IMR-90 (cell line): ENCODE results near the gene BCAS3. TPM values are rescaled to one million over a fixed set of nuclear protein-coding genes. Genes with fewer than 3 reads are reported as not detected.

Experiments used
- ATAC-seq: fragments of 200-7000 bp; cut with Tn5 transposase; 2 replicates; pipeline ENCODE4 v1.9.1; 2020; ENCODE audit warnings: low read depth, mild to moderate bottlenecking, moderate library complexity
- BruUV-seq: library from RNA; stranded (reverse); fragments of 400-500 nt; replicated peaks from 2 replicates; lab custom pipeline; 2021; lab: Mats Ljungman, UMichigan
- CTCF ChIA-PET: fragments of 300-600 bp; formaldehyde crosslinking; extraction: SDS; loops from one replicate; lab custom pipeline; 2021; ENCODE audit warnings: antibody characterized with exemption; lab: Yijun Ruan, JAX
- POLR2A ChIA-PET: fragments of 300-600 bp; sonication (Branson Sonifier 250); formaldehyde crosslinking; loops from one replicate; lab custom pipeline; 2022; ENCODE audit warnings: antibody characterized with exemption; ENCODE audit not compliant: unreplicated experiment; lab: Charles Lee
- DNase-seq: peaks from one replicate; pipeline ENCODE4 v3.0.0; 2013
- H2AFZ ChIP-seq: replicated peaks from 2 replicates; pipeline ENCODE3; 2013; ENCODE audit warnings: low read length, mild to moderate bottlenecking; ENCODE audit not compliant: poor library complexity
- H2AK5ac ChIP-seq: 2 replicates; pipeline ENCODE4 v1.6.1; 2013; ENCODE audit warnings: low read depth, low read length, inconsistent platforms
- H2AK9ac ChIP-seq: replicated peaks from 2 replicates; pipeline ENCODE3; 2013; ENCODE audit warnings: mild to moderate bottlenecking, low read depth, low read length, moderate library complexity; ENCODE audit not compliant: poor library complexity
- H2BK120ac ChIP-seq: 2 replicates; pipeline ENCODE4 v1.6.1; 2013; ENCODE audit warnings: low read depth, low read length, inconsistent platforms
- H2BK15ac ChIP-seq: 3 replicates; pipeline ENCODE4 v1.6.1; 2013; ENCODE audit warnings: low read depth, low read length, inconsistent platforms
- H2BK20ac ChIP-seq: 2 replicates; pipeline ENCODE4 v1.6.1; 2013; ENCODE audit warnings: low read depth, mild to moderate bottlenecking, inconsistent platforms, low read length, moderate library complexity
- H2BK5ac ChIP-seq: 2 replicates; pipeline ENCODE4 v1.6.1; 2013; ENCODE audit warnings: mild to moderate bottlenecking, low read depth, low read length, inconsistent platforms; ENCODE audit not compliant: poor library complexity, severe bottlenecking
- H3K14ac ChIP-seq: replicated peaks from 2 replicates; pipeline ENCODE4 v1.6.1; 2013; ENCODE audit warnings: low read depth, low read length, inconsistent platforms
- H3K18ac ChIP-seq: 2 replicates; pipeline ENCODE4 v1.6.1; 2013; ENCODE audit warnings: low read depth, low read length, control low read depth
- H3K23ac ChIP-seq: 2 replicates; pipeline ENCODE4 v1.6.1; 2013; ENCODE audit warnings: low read depth, low read length, inconsistent platforms
- H3K27ac ChIP-seq: 2 replicates; pipeline ENCODE4 v1.5.1; 2013; ENCODE audit warnings: mild to moderate bottlenecking, control low read depth, low read length; ENCODE audit not compliant: insufficient read depth
- H3K27me3 ChIP-seq: 2 replicates; pipeline ENCODE4 v1.6.1; 2013; ENCODE audit warnings: low read length; ENCODE audit not compliant: control insufficient read depth, insufficient read depth
- H3K36me3 ChIP-seq: 2 replicates; pipeline ENCODE4 v1.6.1; 2013; ENCODE audit warnings: low read length, mixed read lengths; ENCODE audit not compliant: control insufficient read depth, insufficient read depth
- H3K4ac ChIP-seq: 2 replicates; pipeline ENCODE4 v1.6.1; 2013; ENCODE audit warnings: low read depth, low read length, inconsistent platforms
- H3K4me1 ChIP-seq: 2 replicates; pipeline ENCODE4 v1.6.1; 2013; ENCODE audit warnings: low read length, mixed read lengths; ENCODE audit not compliant: control insufficient read depth, insufficient read depth
- H3K4me2 ChIP-seq: 2 replicates; pipeline ENCODE4 v1.6.1; 2013; ENCODE audit warnings: low read depth, mild to moderate bottlenecking, control low read depth, low read length, moderate library complexity
- H3K4me3 ChIP-seq: 2 replicates; pipeline ENCODE4 v1.5.1; 2013; ENCODE audit warnings: low read depth, mild to moderate bottlenecking, control low read depth, low read length, moderate library complexity; ENCODE audit not compliant: insufficient read depth
- H3K56ac ChIP-seq: 2 replicates; pipeline ENCODE4 v1.6.1; 2013; ENCODE audit warnings: low read length, inconsistent platforms; ENCODE audit not compliant: insufficient read depth; ENCODE audit errors: extremely low read depth
- H3K79me1 ChIP-seq, 2 experiments: 2 replicates each; pipeline ENCODE4 v1.6.1; 2013; ENCODE audit warnings: low read length in 2 of 2, inconsistent platforms in 1 of 2, low read depth in 1 of 2
- H3K9ac ChIP-seq: 2 replicates; pipeline ENCODE4 v1.6.1; 2013; ENCODE audit warnings: low read depth, low read length, control low read depth
- H3K9me1 ChIP-seq: 2 replicates; pipeline ENCODE4 v1.6.1; 2013; ENCODE audit warnings: low read length, inconsistent platforms; ENCODE audit not compliant: insufficient read depth
- H3K9me3 ChIP-seq: 2 replicates; pipeline ENCODE4 v1.6.1; 2013; ENCODE audit warnings: low read length; ENCODE audit not compliant: control insufficient read depth, insufficient read depth
- H4K20me1 ChIP-seq: 2 replicates; pipeline ENCODE4 v1.6.1; 2013; ENCODE audit warnings: low read length, inconsistent platforms; ENCODE audit not compliant: insufficient read depth
- H4K5ac ChIP-seq: 2 replicates; pipeline ENCODE4 v1.6.1; 2013; ENCODE audit warnings: mild to moderate bottlenecking, low read depth, low read length, control low read depth
- H4K8ac ChIP-seq, 2 experiments: 2 replicates each; pipeline ENCODE4 v1.6.1; 2013; ENCODE audit warnings: low read depth in 2 of 2, low read length in 2 of 2, control low read depth in 1 of 2, inconsistent platforms in 1 of 2
- H4K91ac ChIP-seq: 2 replicates; pipeline ENCODE4 v1.6.1; 2013; ENCODE audit warnings: low read depth, low read length, inconsistent platforms; ENCODE audit not compliant: insufficient read depth
- CEBPB ChIP-seq: IDR thresholded peaks from 2 replicates; pipeline ENCODE4 v1.6.1; 2012; ENCODE audit warnings: low read depth, low read length, improper control_type of control experiment
- CHD1 ChIP-seq: IDR thresholded peaks from 2 replicates; pipeline ENCODE4 v1.6.1; 2012; ENCODE audit warnings: low read depth, low read length, improper control_type of control experiment
- FOS ChIP-seq: fragments of 150-350 bp; IDR thresholded peaks from 2 replicates; pipeline ENCODE4 v1.6.1; 2016; ENCODE audit warnings: low read depth, low read length
- MAZ ChIP-seq: IDR thresholded peaks from 2 replicates; pipeline ENCODE4 v1.6.1; 2012; ENCODE audit warnings: low read depth, mild to moderate bottlenecking, low read length, improper control_type of control experiment, moderate library complexity, borderline replicate concordance
- NFE2L2 ChIP-seq: fragments of 150-350 bp; IDR thresholded peaks from 2 replicates; pipeline ENCODE4 v1.6.1; 2016; ENCODE audit warnings: low read depth, mild to moderate bottlenecking, low read length
- RAD21 ChIP-seq: IDR thresholded peaks from 2 replicates; pipeline ENCODE4 v1.6.1; 2012; ENCODE audit warnings: low read length, improper control_type of control experiment
- RCOR1 ChIP-seq: IDR thresholded peaks from 2 replicates; pipeline ENCODE4 v1.6.1; 2012; ENCODE audit warnings: mild to moderate bottlenecking, low read length, improper control_type of control experiment; ENCODE audit not compliant: insufficient replicate concordance
- SMC3 ChIP-seq: fragments of 150-350 bp; IDR thresholded peaks from 2 replicates; pipeline ENCODE4 v1.6.1; 2016; ENCODE audit warnings: low read depth, mild to moderate bottlenecking, antibody characterized with exemption, low read length, moderate library complexity
- WGBS, 2 experiments: methylation state at CpG; one replicate each; pipeline versions ENCODE4 v1.1.5 to v1.1.7; 2013; ENCODE audit warnings: missing lambda C conversion rate in 2 of 2; ENCODE audit not compliant: insufficient read length in 1 of 2; ENCODE audit errors: extremely low coverage in 2 of 2; 5-methylcytosine and 5-hydroxymethylcytosine counted together
- dilution Hi-C: fragments of 300-500 bp; cut with HindIII; formaldehyde crosslinking; loops from one replicate; pipeline ENCODE4 v1.14.3; 2018; ENCODE audit warnings: low sequenced_read_pairs; ENCODE audit not compliant: unreplicated experiment
- in situ Hi-C: fragments of 300-500 bp; cut with MboI; formaldehyde crosslinking; loops from 3 replicates; pipeline ENCODE4 v1.14.3; 2019; ENCODE audit warnings: low sequenced_read_pairs, inconsistent platforms, mixed read lengths
- intact Hi-C: fragments of 100-400 bp; cut with micrococcal nuclease; formaldehyde crosslinking; loops from 2 replicates; pipeline ENCODE4 v1.10.0; 2022
- polyA plus RNA-seq, 3 experiments: library from polyadenylated mRNA; depleted of rRNA; stranded (reverse); fragments of >200 nt; gene quantifications; 2 replicates each; pipeline ENCODE4 v1.2.3, GENCODE V29; 2012; ENCODE audit warnings: low replicate concordance in 1 of 3
- total RNA-seq: library from RNA; depleted of rRNA; stranded (reverse); fragments of >200 nt; gene quantifications from 2 replicates; pipeline ENCODE4 v1.2.3, GENCODE V29; 2012
- TF ChIP-seq, protein P1 (sequence below): conservative IDR thresholded peaks from 2 replicates; pipeline ENCODE4 v1.5.1; 2012; ENCODE audit warnings: mild to moderate bottlenecking, low read depth, low read length, improper control_type of control experiment
- TF ChIP-seq, protein P2 (sequence below): fragments of 150-350 bp; IDR thresholded peaks from 2 replicates; pipeline ENCODE4 v1.6.1; 2016; ENCODE audit warnings: low read depth, mild to moderate bottlenecking, low read length, moderate library complexity, borderline replicate concordance
- TF ChIP-seq, protein P3 (sequence below): fragments of 150-350 bp; IDR thresholded peaks from 2 replicates; pipeline ENCODE4 v1.6.1; 2017; ENCODE audit warnings: mild to moderate bottlenecking, antibody characterized with exemption, low read length, low read depth

BCAS3 gene
- total and polyA plus RNA-seq, 2 of the 4 experiments (the other 2 are of a cell fraction), result 6.3 to 27.1 TPM

DNA sequence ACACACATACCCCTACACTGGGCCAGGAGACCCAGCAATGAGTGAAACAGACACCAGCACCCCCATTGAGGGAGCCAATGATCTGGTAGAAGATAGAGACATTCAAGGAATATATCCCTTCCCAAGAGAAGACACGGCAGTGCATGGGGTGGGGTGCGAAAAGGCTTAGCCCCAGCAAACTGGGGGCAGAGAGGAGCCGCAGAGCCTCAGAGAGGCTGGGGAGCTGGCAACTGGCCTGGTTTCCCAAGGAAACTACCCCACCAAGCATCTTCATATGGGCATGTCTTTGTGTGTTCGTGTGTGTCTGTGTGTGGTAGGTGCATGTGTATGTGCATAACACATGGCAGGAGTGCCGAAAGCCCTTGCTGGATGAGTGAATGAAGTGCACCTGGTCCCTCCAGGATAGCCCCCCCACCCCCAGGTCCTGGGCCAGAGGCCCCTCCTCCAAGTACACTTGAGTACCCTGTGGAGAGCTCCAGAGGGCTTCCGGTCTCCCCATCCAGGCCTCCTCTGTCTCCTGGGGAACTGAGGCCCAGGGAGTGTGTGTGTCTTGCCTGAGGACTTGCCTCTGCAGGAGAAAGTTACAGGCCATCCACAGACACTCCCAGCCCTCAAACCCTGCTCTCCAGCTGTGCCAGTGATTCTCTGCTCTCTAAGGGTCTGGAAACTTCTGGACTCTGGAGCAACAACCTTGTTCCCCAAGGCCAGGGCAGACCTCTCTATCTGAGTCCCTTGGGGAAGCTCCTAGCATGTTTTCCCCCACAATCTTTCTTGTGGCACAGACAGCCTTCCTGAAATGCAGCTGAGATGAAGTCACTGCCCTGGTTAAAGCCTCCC, 737.9 kb downstream of the BCAS3 start (continued):
- TF ChIP-seq MAZ, result no peak

DNA sequence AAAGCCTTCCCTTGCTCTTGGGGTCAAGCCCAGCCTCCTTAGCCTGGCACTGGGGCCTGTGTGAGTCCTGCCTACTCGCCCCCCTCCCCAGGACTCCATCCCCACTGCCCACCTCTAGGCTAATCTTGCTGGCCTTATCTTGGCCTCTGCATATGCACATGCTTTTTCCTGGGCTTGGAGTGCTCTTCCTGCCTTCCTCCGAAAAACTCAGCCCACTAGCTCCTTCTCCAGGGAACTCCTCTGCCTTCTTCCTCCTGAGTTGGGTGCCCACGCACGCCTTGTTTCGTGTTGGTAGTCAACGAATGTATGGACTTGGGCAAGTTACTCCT, 738.5 kb downstream of the BCAS3 start:
- BruUV-seq, result no TSS peak
- peak overlapping the region; percentile 58 for H4K91ac ChIP-seq
- H4K20me1 ChIP-seq, result no peaks in the 10 kb centered on the region
- peak overlapping the region; percentile 43 for H2AK9ac ChIP-seq
- peak overlapping the region; percentile 4; the same call in 1 of the 2 replicates for H3K18ac ChIP-seq
- H2BK15ac ChIP-seq, result no peak overlapping the region
- H3K4me3 ChIP-seq, result no peak overlapping the region
- peak overlapping the region; percentile 59 for H4K5ac ChIP-seq
- CTCF ChIA-PET, result interaction anchor here (0.6 kb wide), 1 partner anchor 11 kb away, joined by 3 read pairs; no protein-coding TSS in a partner anchor
- POLR2A ChIA-PET, result no interaction called here
- H3K9me3 ChIP-seq, result no peaks in the 10 kb centered on the region
- H3K9me1 ChIP-seq, result no peaks in the 10 kb centered on the region; the same call in 1 of the 2 replicates
- intact Hi-C loops (no loop called here), dilution Hi-C loops (no loop called here), in situ Hi-C loops (no loop called here)
- peaks cover 9 to 37% of the 10 kb centered on the region in 2 experiments; a peak in 3 of 4 replicates for H3K79me1 ChIP-seq
- no peak overlapping the region for H3K23ac ChIP-seq
- no peaks in the 10 kb centered on the region for H3K36me3 ChIP-seq
- H2BK5ac ChIP-seq, result no peak overlapping the region
- DNase-seq (no peak), ATAC-seq (no peak)
- H3K27me3 ChIP-seq, result peaks cover 9% of the 10 kb centered on the region
- no peak overlapping the region for H2BK120ac ChIP-seq
- no peak overlapping the region for H3K56ac ChIP-seq
- peak overlapping the region; percentile 65; the same call in 1 of the 2 replicates for H3K14ac ChIP-seq
- H3K9ac ChIP-seq, result no peak overlapping the region
- H3K27ac ChIP-seq, result no peak overlapping the region
- peak overlapping the region; percentile 59; the same call in 1 of the 2 replicates for H3K4ac ChIP-seq
- peak overlapping the region; percentile 93 for H2AFZ ChIP-seq
- H3K4me1 ChIP-seq, result peaks cover 20% of the 10 kb centered on the region
- peak overlapping the region; percentile 60; the same call in 1 of the 2 replicates for H2AK5ac ChIP-seq
- no peak overlapping the region for H3K4me2 ChIP-seq
- peak overlapping the region; percentile 32; the same call in 1 of the 2 replicates for H2BK20ac ChIP-seq
- H4K8ac ChIP-seq, result peak overlapping the region; percentile 83 to 84
- WGBS, 2 experiments, result 86% methylated on average over 6 of the region's 6 CpGs; no CpG with 5 or more reads in 1 of the 2 experiments
- TF ChIP-seq RAD21 (no peak), MAZ (no peak), SMC3 (no peak), NFE2L2 (no peak), CEBPB (no peak), FOS (no peak), CHD1 (no peak), RCOR1 (no peak)
- TF ChIP-seq, protein P1, sequence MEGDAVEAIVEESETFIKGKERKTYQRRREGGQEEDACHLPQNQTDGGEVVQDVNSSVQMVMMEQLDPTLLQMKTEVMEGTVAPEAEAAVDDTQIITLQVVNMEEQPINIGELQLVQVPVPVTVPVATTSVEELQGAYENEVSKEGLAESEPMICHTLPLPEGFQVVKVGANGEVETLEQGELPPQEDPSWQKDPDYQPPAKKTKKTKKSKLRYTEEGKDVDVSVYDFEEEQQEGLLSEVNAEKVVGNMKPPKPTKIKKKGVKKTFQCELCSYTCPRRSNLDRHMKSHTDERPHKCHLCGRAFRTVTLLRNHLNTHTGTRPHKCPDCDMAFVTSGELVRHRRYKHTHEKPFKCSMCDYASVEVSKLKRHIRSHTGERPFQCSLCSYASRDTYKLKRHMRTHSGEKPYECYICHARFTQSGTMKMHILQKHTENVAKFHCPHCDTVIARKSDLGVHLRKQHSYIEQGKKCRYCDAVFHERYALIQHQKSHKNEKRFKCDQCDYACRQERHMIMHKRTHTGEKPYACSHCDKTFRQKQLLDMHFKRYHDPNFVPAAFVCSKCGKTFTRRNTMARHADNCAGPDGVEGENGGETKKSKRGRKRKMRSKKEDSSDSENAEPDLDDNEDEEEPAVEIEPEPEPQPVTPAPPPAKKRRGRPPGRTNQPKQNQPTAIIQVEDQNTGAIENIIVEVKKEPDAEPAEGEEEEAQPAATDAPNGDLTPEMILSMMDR, result no peak
- TF ChIP-seq, protein P2, sequence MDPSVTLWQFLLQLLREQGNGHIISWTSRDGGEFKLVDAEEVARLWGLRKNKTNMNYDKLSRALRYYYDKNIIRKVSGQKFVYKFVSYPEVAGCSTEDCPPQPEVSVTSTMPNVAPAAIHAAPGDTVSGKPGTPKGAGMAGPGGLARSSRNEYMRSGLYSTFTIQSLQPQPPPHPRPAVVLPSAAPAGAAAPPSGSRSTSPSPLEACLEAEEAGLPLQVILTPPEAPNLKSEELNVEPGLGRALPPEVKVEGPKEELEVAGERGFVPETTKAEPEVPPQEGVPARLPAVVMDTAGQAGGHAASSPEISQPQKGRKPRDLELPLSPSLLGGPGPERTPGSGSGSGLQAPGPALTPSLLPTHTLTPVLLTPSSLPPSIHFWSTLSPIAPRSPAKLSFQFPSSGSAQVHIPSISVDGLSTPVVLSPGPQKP, result no peak
- TF ChIP-seq, protein P3, sequence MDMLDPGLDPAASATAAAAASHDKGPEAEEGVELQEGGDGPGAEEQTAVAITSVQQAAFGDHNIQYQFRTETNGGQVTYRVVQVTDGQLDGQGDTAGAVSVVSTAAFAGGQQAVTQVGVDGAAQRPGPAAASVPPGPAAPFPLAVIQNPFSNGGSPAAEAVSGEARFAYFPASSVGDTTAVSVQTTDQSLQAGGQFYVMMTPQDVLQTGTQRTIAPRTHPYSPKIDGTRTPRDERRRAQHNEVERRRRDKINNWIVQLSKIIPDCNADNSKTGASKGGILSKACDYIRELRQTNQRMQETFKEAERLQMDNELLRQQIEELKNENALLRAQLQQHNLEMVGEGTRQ, result no peak
